ENCODE results near the gene NUDCD3.

NUDCD3 gene

DNA sequence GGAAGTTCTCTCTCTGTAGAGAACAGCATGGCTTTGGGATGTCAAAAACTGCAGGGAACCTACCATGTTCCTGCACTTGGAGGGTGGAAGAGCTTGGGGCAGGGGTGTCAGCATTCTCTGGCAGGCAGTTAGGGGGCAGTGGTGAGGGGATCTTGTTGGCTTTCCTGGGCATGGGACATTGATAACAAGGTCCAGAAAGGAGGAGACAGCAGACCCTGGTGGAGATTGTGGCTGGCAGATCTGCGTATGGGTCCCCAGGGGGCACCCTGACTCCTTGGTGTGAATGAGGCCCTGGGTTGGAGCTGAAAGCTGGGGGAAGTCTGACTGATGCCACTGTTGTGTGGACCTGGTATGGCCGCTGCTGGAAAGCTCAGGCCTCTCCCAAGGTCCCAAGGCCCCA lies 142.2 kb downstream of the NUDCD3 start:
- no peak for DNase-seq

DNA sequence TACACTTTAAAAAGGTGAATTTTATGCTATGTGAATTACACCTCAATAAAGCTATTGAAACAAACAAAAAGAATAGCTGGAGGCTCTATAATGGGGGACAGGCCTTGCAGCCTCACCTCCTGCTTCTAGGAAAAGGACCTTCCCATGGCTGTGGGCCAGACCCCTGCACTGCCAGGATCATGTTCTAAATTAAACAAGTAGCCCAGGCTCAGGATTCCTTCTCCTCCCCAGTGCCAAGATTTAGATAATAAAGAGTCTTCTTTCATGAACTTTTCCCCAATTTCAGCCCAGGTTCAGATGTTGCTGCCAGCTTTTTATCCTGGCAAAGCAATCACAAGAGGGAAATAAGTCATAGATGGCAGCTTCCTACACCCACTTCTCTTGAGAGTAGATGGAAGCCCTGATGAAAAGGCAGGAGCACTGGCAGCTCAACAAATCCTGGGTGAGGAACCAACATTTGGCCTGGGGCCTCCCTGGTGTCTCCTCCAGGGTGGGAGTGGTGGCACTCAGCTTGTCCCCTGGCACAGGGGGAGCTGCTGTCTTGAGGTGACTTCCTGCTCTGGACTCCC lies 142.8 kb downstream of the NUDCD3 start:
- no peak for DNase-seq

DNA sequence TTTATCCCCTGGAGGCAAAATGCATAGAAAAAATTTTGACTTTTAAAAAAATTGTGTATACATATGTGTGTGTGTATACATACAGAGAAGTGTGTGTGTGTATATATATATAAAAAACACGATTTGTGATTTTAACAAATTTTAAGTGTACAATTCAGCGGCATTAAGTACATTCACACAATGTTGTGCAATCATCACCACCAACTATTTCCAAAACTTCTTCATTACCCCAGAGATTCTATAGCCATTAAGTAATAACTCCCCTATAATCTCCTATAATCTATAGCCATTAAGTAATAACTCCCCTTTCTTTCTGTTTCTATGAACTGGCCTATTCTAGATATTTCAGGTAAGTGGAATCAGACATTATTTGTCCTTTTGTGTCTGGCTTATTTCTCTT lies 144.4 kb downstream of the NUDCD3 start:
- DNase-seq, result no peak

DNA sequence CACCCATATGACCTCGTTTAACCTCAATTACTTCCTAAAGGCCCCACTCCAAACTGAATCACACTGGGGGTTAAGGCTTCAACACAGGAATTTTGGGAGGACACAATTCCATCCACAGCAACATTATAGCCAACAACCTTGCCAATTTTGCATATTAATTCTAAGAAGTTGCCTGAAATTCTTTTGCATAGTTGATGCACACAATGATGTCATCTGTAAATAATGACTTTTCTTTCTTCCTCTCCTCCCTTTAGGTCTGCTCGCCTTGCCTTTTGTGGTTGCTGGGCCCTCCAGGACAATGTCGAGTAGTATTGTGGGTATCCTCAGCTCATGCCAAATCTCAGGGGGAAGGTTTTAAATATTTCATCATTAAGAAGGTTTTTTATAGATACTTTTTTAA lies 149.1 kb downstream of the NUDCD3 start:
- no peak for DNase-seq

DNA sequence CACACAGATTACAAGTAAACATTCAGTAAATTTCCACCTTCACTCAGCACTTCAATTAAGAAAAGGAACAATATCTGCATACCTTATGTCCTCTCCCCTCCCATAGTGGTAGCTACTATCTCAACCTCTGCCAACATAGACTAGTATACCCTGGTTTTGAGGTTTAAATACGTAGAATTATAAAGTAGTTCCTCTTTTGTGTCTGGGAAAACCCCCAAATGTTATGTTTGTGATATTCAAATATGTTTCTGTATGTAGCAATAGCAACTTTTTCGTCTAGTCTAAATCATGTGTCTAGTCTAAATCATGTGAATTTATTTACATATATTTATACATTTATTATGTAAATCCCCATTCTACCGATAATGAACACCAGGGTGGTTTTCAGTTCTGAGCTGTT lies 151.9 kb downstream of the NUDCD3 start:
- no peak for DNase-seq

DNA sequence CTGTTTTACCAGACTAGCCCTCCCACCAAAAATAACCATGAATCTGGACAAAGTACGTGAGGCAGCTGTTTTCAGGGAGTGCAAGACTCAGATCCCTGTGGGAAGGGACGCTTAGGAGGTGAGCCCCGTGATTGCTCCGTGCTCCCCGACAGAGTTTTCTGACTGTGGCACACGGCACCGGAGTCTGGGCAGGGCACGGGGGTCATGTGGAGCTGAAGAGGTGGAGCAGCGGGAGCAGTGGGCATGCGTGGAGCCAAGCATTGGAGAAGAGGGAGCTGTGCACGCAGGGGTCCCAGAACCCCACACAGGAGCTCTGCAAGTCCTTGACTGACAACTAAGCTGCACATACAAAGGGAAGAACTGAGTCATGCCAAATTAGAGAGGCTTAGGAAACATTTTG lies 154.0 kb downstream of the NUDCD3 start:
- DNase-seq, result no peak

DNA sequence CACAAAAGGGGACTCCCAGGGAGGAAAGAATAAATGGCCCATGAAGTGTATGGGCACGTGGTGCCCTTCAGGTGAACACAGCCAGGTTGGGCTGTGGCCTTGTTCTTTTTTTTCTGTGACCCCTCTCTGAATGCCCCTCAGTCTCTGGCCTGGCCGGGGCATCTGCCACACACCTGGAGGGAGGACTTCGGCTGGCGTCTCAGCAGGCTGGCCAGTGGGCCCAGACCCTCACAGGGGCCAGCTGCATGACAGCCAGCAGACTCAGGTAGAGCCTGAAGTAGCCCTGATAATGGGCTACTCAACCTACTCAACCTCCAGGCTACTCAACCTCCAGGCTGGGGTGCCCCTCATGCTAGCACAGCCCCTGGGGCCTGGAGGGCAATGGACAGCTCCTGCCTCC lies 155.3 kb downstream of the NUDCD3 start:
- DNase-seq, result no peak

DNA sequence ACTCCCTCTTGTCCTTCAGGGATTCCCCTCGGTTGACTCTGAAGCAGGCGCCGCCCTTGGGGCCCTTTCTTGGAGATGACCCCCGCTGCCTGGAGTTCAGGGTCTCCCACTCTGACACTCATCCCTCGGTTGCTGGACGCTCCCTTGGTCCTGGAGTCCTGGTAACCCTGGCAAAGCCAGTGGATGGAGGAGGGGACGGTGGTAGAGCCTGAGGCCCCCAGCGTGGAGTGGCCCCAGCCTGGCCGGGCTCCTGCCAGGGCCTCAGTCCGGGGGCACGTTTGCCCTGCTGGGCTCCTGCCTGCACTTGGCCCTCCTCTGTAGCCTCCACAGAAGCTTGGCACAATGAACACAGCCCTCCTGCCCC lies 155.7 kb downstream of the NUDCD3 start:
- no peak for DNase-seq

DNA sequence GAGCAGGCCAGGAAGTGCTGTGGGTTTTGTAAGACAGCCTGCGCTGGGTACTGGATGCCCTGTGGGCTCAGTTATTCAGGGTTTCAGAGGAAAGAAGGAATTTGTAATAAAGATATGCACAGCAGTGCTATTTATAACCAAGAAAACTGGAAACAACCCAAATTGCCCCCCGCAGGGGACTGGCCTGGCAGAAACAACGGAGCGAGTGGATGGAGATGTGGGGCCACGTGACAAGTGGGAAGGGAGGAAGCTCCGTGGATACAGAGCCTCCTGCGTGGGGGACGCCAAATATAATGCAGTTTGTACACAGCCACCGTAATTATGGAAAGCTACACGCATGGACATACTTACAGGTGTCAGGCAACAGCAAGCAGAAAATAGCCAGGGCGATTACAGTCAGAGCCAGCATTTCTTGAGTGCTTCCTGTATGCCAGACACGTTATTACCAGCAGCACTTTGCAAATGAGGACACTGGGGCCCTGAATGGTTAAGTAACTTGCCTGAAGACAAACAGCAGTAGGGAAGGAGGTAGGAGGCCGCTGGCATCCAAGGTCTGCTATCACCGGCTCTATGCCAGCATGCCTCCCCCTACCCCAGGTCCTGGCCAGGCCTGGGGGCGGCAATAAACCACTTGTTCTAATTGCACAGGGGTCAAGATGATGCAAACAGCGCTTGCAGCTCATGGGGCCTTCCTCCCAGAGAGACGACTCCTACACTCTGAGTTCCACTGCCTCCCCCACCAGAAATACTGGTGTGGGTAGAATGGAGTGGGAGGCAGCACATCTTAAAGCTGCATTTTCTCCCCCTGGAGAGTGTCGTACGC lies 156.3 kb downstream of the NUDCD3 start:
- no peak for DNase-seq

DNA sequence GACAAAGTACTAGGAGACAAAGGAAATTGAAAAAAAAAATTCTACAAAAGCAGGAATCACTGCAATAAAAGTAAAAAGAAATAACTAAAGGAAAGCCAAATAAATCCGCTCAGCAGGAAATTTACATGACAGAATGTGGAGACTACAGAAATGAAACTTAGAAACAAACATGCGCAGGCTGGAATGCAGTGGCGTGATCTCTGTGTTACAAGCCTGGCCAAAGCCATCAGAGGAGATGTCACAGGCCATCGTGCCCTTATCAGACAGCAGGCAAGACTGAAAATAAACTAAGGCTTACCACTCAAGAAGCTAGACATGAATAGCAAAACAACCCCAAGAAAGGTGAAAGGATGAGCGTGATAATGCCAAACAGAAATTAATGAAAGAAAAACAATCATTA lies 158.8 kb downstream of the NUDCD3 start:
- DNase-seq, result no peak

DNA sequence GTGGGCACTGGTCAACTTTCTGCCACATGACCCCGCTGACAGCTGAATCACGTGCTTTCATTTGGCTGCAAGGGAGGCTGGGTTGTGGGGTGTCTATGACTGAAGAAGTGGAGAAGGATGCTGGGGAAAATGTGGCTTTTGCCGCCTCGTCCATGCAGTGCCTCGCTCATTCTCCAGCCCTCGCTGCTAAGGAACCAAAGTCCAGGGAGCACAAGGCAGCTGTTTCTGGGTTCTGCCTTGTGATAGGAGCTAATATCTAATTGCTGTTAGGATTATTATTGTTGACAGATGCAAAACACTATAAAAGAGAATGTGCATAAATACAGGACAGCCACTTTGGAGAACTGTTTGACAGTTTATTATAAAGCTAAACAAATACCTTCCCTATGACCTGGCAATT lies 160.1 kb downstream of the NUDCD3 start:
- no peak for DNase-seq

DNA sequence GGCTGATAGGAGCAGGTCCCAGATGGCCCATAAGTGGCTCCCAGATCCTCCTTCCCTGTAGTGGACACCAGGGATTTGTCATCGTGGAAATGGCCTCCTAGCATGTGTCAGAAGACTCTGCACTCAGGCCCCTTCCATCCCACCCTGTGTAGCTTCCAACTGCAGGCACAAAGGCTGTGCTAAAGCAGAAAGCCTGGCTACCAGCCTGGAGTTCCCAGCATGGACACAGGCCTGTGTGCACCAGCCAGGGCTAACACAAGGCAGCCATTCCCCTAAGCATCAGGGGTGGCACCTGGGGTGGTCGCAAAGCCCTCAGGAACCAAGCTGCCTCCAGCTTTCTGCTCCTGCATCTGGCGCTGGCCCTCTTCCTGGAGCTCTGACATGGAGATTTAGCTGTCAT lies 160.6 kb downstream of the NUDCD3 start:
- no peak for DNase-seq

Measured in NCI-H187 treated with DMSO at 0.1 percent for 48 hours (cell line).